IMR-90 (cell line): ENCODE data around the gene FFAR1.

Experiments used
- CEBPB ChIP-seq: IDR thresholded peaks from 2 replicates; pipeline ENCODE4 v1.6.1; 2012; ENCODE audit warnings: low read depth, low read length, improper control_type of control experiment
- FOS ChIP-seq: fragments of 150-350 bp; IDR thresholded peaks from 2 replicates; pipeline ENCODE4 v1.6.1; 2016; ENCODE audit warnings: low read depth, low read length
- MAZ ChIP-seq: IDR thresholded peaks from 2 replicates; pipeline ENCODE4 v1.6.1; 2012; ENCODE audit warnings: low read depth, mild to moderate bottlenecking, low read length, improper control_type of control experiment, moderate library complexity, borderline replicate concordance
- MXI1 ChIP-seq: IDR thresholded peaks from 2 replicates; pipeline ENCODE4 v1.6.1; 2012; ENCODE audit warnings: low read depth, mild to moderate bottlenecking, low read length, moderate library complexity, borderline replicate concordance
- POLR2A ChIP-seq: IDR thresholded peaks from 2 replicates; pipeline ENCODE4 v1.6.1; 2012; ENCODE audit warnings: mild to moderate bottlenecking, low read depth, low read length
- RAD21 ChIP-seq: IDR thresholded peaks from 2 replicates; pipeline ENCODE4 v1.6.1; 2012; ENCODE audit warnings: low read length, improper control_type of control experiment
- RCOR1 ChIP-seq: IDR thresholded peaks from 2 replicates; pipeline ENCODE4 v1.6.1; 2012; ENCODE audit warnings: mild to moderate bottlenecking, low read length, improper control_type of control experiment; ENCODE audit not compliant: insufficient replicate concordance
- RFX5 ChIP-seq: IDR thresholded peaks from 2 replicates; pipeline ENCODE4 v1.8.0; 2012; ENCODE audit warnings: low read depth, mild to moderate bottlenecking, low read length, moderate library complexity
- SMC3 ChIP-seq: fragments of 150-350 bp; IDR thresholded peaks from 2 replicates; pipeline ENCODE4 v1.6.1; 2016; ENCODE audit warnings: low read depth, mild to moderate bottlenecking, antibody characterized with exemption, low read length, moderate library complexity
- TF ChIP-seq, protein P1 (sequence below): conservative IDR thresholded peaks from 2 replicates; pipeline ENCODE4 v1.5.1; 2012; ENCODE audit warnings: mild to moderate bottlenecking, low read depth, low read length, improper control_type of control experiment
- TF ChIP-seq, protein P2 (sequence below): fragments of 150-350 bp; IDR thresholded peaks from 2 replicates; pipeline ENCODE4 v1.6.1; 2016; ENCODE audit warnings: low read depth, mild to moderate bottlenecking, low read length, moderate library complexity, borderline replicate concordance
- TF ChIP-seq, protein P3 (sequence below): fragments of 150-350 bp; IDR thresholded peaks from 2 replicates; pipeline ENCODE4 v1.6.1; 2017; ENCODE audit warnings: mild to moderate bottlenecking, antibody characterized with exemption, low read length, low read depth

DNA sequence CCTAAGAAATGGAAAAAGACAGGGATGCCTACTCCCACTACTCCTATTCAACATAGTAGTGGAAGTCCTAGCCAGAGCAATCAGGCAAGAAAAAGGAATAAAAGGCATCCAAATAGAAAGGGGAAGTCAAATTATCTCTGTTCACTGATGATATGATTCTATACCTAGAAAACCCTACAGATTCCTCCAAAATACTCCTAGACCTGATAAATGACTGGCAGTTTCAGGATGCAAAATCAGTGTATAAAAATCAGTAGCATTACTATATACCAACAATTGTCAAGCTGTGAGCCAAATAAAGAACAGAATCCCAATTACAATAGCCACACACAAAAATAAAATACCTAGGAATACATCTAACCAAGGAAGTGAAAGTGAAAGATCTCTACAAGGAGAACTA lies 21.8 kb downstream of the FFAR1 start:
- TF ChIP-seq, protein P1, sequence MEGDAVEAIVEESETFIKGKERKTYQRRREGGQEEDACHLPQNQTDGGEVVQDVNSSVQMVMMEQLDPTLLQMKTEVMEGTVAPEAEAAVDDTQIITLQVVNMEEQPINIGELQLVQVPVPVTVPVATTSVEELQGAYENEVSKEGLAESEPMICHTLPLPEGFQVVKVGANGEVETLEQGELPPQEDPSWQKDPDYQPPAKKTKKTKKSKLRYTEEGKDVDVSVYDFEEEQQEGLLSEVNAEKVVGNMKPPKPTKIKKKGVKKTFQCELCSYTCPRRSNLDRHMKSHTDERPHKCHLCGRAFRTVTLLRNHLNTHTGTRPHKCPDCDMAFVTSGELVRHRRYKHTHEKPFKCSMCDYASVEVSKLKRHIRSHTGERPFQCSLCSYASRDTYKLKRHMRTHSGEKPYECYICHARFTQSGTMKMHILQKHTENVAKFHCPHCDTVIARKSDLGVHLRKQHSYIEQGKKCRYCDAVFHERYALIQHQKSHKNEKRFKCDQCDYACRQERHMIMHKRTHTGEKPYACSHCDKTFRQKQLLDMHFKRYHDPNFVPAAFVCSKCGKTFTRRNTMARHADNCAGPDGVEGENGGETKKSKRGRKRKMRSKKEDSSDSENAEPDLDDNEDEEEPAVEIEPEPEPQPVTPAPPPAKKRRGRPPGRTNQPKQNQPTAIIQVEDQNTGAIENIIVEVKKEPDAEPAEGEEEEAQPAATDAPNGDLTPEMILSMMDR: no peak
- TF ChIP-seq POLR2A (no peak), FOS (no peak), RFX5 (no peak), CEBPB (no peak), RCOR1 (no peak), RAD21 (no peak), MAZ (no peak), SMC3 (no peak), MXI1 (no peak)
- TF ChIP-seq, protein P2, sequence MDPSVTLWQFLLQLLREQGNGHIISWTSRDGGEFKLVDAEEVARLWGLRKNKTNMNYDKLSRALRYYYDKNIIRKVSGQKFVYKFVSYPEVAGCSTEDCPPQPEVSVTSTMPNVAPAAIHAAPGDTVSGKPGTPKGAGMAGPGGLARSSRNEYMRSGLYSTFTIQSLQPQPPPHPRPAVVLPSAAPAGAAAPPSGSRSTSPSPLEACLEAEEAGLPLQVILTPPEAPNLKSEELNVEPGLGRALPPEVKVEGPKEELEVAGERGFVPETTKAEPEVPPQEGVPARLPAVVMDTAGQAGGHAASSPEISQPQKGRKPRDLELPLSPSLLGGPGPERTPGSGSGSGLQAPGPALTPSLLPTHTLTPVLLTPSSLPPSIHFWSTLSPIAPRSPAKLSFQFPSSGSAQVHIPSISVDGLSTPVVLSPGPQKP: no peak
- TF ChIP-seq, protein P3, sequence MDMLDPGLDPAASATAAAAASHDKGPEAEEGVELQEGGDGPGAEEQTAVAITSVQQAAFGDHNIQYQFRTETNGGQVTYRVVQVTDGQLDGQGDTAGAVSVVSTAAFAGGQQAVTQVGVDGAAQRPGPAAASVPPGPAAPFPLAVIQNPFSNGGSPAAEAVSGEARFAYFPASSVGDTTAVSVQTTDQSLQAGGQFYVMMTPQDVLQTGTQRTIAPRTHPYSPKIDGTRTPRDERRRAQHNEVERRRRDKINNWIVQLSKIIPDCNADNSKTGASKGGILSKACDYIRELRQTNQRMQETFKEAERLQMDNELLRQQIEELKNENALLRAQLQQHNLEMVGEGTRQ: no peak
